ENCODE measurements around the gene DPF3. TPM values are rescaled to one million over a fixed set of nuclear protein-coding genes. Genes with fewer than 3 reads are reported as not detected.
"Not testable (repeated sequence)": the region's sequence is repeated elsewhere in the genome, so short reads cannot be mapped to it uniquely, and the experiment has no call there.

The DPF3 gene
- total and polyA plus RNA-seq, 2 of the 13 experiments (the other 11 are each of a cell fraction or from before 2014, with no cell fraction given), result 0.09 to 0.60 TPM

- no peak for TF ChIP-seq MIXL1 (CRISPR knock-in tag; IDR thresholded peaks at IDR 0.05)
Observed at GRCh38 chr14:72752034-72752412, 141.9 kb downstream of the DPF3 start (continued).

- Histone ChIP-seq H3K27me3 (ENCODE audit: control insufficient read depth in 1 of 2, insufficient read depth in 2 of 2, low read length in 2 of 2) (no peaks in the 10 kb centered on the region), H3K79me2 (ENCODE audit: insufficient read depth, low read length) (no peaks in the 10 kb centered on the region), H3K4me3 (replicated peaks in 1 of 3; ENCODE audit: insufficient read depth in 1 of 3, low read depth in 2 of 3, low read length in 3 of 3) (no peak overlapping the region), H3K9ac (ENCODE audit: insufficient read depth, low read depth, low read length) (no peak overlapping the region), H3K4me1 (ENCODE audit: insufficient read depth, low read length) (no peaks in the 10 kb centered on the region), H3K36me3 (replicated peaks in 1 of 2; ENCODE audit: control insufficient read depth in 1 of 2, insufficient read depth in 2 of 2, low read length in 2 of 2) (no peaks in the 10 kb centered on the region), H3K4me2 (ENCODE audit: low read depth, low read length) (no peak overlapping the region), H4K20me1 (ENCODE audit: insufficient read depth, low read length) (no peaks in the 10 kb centered on the region), H2AFZ (ENCODE audit: low read length) (no peak overlapping the region), H3K27ac (ENCODE audit: extremely low read length, insufficient read depth, low read length) (no peak overlapping the region), H3K9me3 (ENCODE audit: low read length) (no peaks in the 10 kb centered on the region; the same call in 1 of the 2 replicates)
- CTCF ChIA-PET (ENCODE audit: low intra/inter-chr PET ratio, low total read pairs), result no interaction called here
- FAIRE-seq, result no peak
- in situ Hi-C loops (cut with HindIII; ENCODE audit: extremely low pct_ligation_motif_present, low pct_unique_long_range_greater_than_20kb) (no loop called here), intact Hi-C loops (cut with micrococcal nuclease; ENCODE audit: unreplicated experiment) (no loop called here)
- 38% methylated on average over 9 of the region's 9 CpGs for WGBS (ENCODE audit: low lambda C conversion rate)
- DNase-seq (ENCODE audit: low spot score), result no peak
- TF ChIP-seq IRF2 (CRISPR knock-in tag; IDR thresholded peaks at IDR 0.05) (no peak), ZNF280D (CRISPR knock-in tag; IDR thresholded peaks at IDR 0.05) (no peak), GPBP1L1 (CRISPR knock-in tag; IDR thresholded peaks at IDR 0.05) (no peak), BATF2 (CRISPR knock-in tag; IDR thresholded peaks at IDR 0.05) (no peak)
- no TSS peak for BruUV-seq (replicated peaks)
- POLR2A ChIA-PET, result no interaction called here
- ATAC-seq, result no peak
Observed at GRCh38 chr14:72751276-72752033, 142.4 kb downstream of the DPF3 start.

GRCh38 chr14:72748921-72749320 lies 145.0 kb downstream of the DPF3 start:
- H2AFZ ChIP-seq (ENCODE audit: low read length); H3K9ac ChIP-seq (ENCODE audit: insufficient read depth, low read depth, low read length); H3K4me1 ChIP-seq (ENCODE audit: insufficient read depth, low read length); in situ Hi-C loops (cut with HindIII; ENCODE audit: extremely low pct_ligation_motif_present, low pct_unique_long_range_greater_than_20kb); POLR2A ChIA-PET; ATAC-seq; H3K79me2 ChIP-seq (ENCODE audit: insufficient read depth, low read length); CTCF ChIA-PET (ENCODE audit: low intra/inter-chr PET ratio, low total read pairs); H4K20me1 ChIP-seq (ENCODE audit: insufficient read depth, low read length); H3K4me3 ChIP-seq (replicated peaks in 1 of 3; ENCODE audit: insufficient read depth in 1 of 3, low read depth in 2 of 3, low read length in 3 of 3); H3K4me2 ChIP-seq (ENCODE audit: low read depth, low read length); intact Hi-C loops (cut with micrococcal nuclease; ENCODE audit: unreplicated experiment); H3K27ac ChIP-seq (ENCODE audit: extremely low read length, insufficient read depth, low read length); FAIRE-seq; H3K27me3 ChIP-seq (ENCODE audit: control insufficient read depth in 1 of 2, insufficient read depth in 2 of 2, low read length in 2 of 2); DNase-seq (ENCODE audit: low spot score); H3K36me3 ChIP-seq (replicated peaks in 1 of 2; ENCODE audit: control insufficient read depth in 1 of 2, insufficient read depth in 2 of 2, low read length in 2 of 2); H3K9me3 ChIP-seq (ENCODE audit: low read length); BruUV-seq (replicated peaks): not testable (repeated sequence)
- WGBS (ENCODE audit: low lambda C conversion rate), result 45% methylated on average over 4 of the region's 4 CpGs
